ENCODE results near the gene FRMD5. TPM values are rescaled to one million over a fixed set of nuclear protein-coding genes. Genes with fewer than 3 reads are reported as not detected.

The FRMD5 gene
- total RNA-seq, 1 experiment from 2014 or later: 3.9 TPM

GRCh38 chr15:43920254-43920600 lies 274.8 kb downstream of the FRMD5 start:
- Histone ChIP-seq H3K56ac (ENCODE audit: insufficient read length, low read depth, low read length) (no peak overlapping the region), H4K20me1 (ENCODE audit: control insufficient read depth, insufficient read depth, insufficient read length) (no peaks in the 10 kb centered on the region), H3K27ac (ENCODE audit: insufficient read length, low read depth, low read length) (no peak overlapping the region), H3K4me2 (ENCODE audit: insufficient read depth, insufficient read length, low read length) (no peak overlapping the region), H4K8ac (replicated peaks; ENCODE audit: insufficient read length, low read depth, low read length) (no peak overlapping the region), H3K9me3 (ENCODE audit: control insufficient read depth, low read depth, low read length) (no peaks in the 10 kb centered on the region), H2BK5ac (ENCODE audit: insufficient read length, low read length) (no peak overlapping the region), H3K4me1 (ENCODE audit: insufficient read depth, low read length) (peaks cover 8% of the 10 kb centered on the region), H4K91ac (ENCODE audit: insufficient read length, low read depth, low read length) (no peak overlapping the region), H2BK15ac (ENCODE audit: low read depth, low read length) (no peak overlapping the region), H3K27me3 (ENCODE audit: insufficient read depth, low read length) (no peaks in the 10 kb centered on the region), H3K18ac (ENCODE audit: insufficient read length, low read depth, low read length) (no peak overlapping the region), H3T11ph (ENCODE audit: low read length) (no peak overlapping the region), H2AK5ac (ENCODE audit: insufficient read length, low read length) (no peak overlapping the region), H2BK12ac (ENCODE audit: insufficient read length, low read depth, low read length) (no peak overlapping the region), H3K79me2 (ENCODE audit: insufficient read depth, low read length) (no peaks in the 10 kb centered on the region), H2BK20ac (ENCODE audit: low read depth, low read length, poor library complexity, severe bottlenecking) (no peak overlapping the region), H3K23ac (ENCODE audit: insufficient read length, low read depth, low read length) (no peak overlapping the region), H2AFZ (ENCODE audit: low read length) (no peak overlapping the region), H4K5ac (ENCODE audit: insufficient read length, low read depth, low read length) (no peak overlapping the region), H3K9ac (ENCODE audit: extremely low read depth, insufficient read length, low read length) (no peak overlapping the region), H3K14ac (ENCODE audit: insufficient read depth, low read length) (no peak overlapping the region), H3K79me1 (ENCODE audit: insufficient read depth, low read depth, low read length, poor library complexity, severe bottlenecking) (no peaks in the 10 kb centered on the region), H2BK120ac (ENCODE audit: low read depth, low read length, poor library complexity, severe bottlenecking) (no peak overlapping the region), H3K23me2 (ENCODE audit: insufficient read length, low read depth, low read length, poor library complexity, severe bottlenecking) (no peaks in the 10 kb centered on the region), H3K4ac (ENCODE audit: low read depth, low read length) (no peak overlapping the region)
- Mint-ChIP-seq H3K9me3 (no peaks in the 10 kb centered on the region), H3K4me3 (no peak overlapping the region), H3K27ac (peak overlapping the region in 1 of 3 experiments; percentile 52; a peak in 1 of 7 replicates), H3K36me3 (ENCODE audit: insufficient read depth in 1 of 3, low read depth in 3 of 3) (peaks cover 5 to 9% (median 9%) of the 10 kb centered on the region in 3 experiments; a peak in 5 of 7 replicates), H3K27me3 (ENCODE audit: low read depth) (no peaks in the 10 kb centered on the region), H3K4me1 (peaks cover 36 to 38% of the 10 kb centered on the region in 2 experiments)
- TF ChIP-seq CTCF (conservative IDR thresholded peaks at IDR 0.05): no peak
- DNase-seq: no peak
- no CpG with 5 or more reads among the region's 2 CpGs for WGBS (ENCODE audit: extremely low coverage, insufficient read length, low lambda C conversion rate)
